H1 (cell line): ENCODE measurements around the gene TMEM255B. TPM values are rescaled to one million over a fixed set of nuclear protein-coding genes. Genes with fewer than 3 reads are reported as not detected.

Experiments
- CTCF ChIA-PET: fragments of 300-600 bp; sonication (Branson Sonifier 250); formaldehyde crosslinking; loops from one replicate; lab custom pipeline; 2021; ENCODE audit not compliant: partially characterized antibody; lab: Charles Lee
- POLR2A ChIA-PET: fragments of 300-600 bp; sonication (Branson Sonifier 250); formaldehyde crosslinking; loops from one replicate; lab custom pipeline; 2021; ENCODE audit warnings: inconsistent platforms; ENCODE audit not compliant: partially characterized antibody; lab: Charles Lee
- DNase-seq, 2 experiments: peaks; one replicate each; pipeline versions ENCODE4 v3.0.0 to v3.0.0-alpha.2; 2010 to 2022; ENCODE audit warnings: low spot score in 2 of 2, low read depth in 1 of 2, mixed read lengths in 1 of 2
- FAIRE-seq: peaks from 2 replicates; lab custom pipeline; 2011; peaks lifted over from hg19 to GRCh38; lab: Jason Lieb, UNC
- H2AFZ ChIP-seq: 2 replicates; pipeline ENCODE4 v1.8.1; 2012; ENCODE audit warnings: low read length, inconsistent platforms
- H2AK5ac ChIP-seq: 2 replicates; pipeline ENCODE4 v1.6.1; 2013; ENCODE audit warnings: low read depth, low read length
- H2BK120ac ChIP-seq: replicated peaks from 2 replicates; pipeline ENCODE3; 2013; ENCODE audit warnings: low read depth, low read length, inconsistent platforms
- H2BK12ac ChIP-seq: 2 replicates; pipeline ENCODE4 v1.6.1; 2013; ENCODE audit warnings: low read depth, low read length
- H2BK15ac ChIP-seq: 2 replicates; pipeline ENCODE4 v1.6.1; 2013; ENCODE audit warnings: low read length
- H2BK20ac ChIP-seq: 2 replicates; pipeline ENCODE4 v1.6.1; 2013; ENCODE audit warnings: low read length
- H2BK5ac ChIP-seq: 2 replicates; pipeline ENCODE4 v1.6.1; 2013; ENCODE audit warnings: low read depth, low read length
- H3K14ac ChIP-seq: 2 replicates; pipeline ENCODE4 v1.6.1; 2013; ENCODE audit warnings: inconsistent platforms; ENCODE audit not compliant: insufficient read length
- H3K18ac ChIP-seq: 2 replicates; pipeline ENCODE4 v1.6.1; 2013; ENCODE audit warnings: low read length; ENCODE audit errors: extremely low read depth
- H3K23ac ChIP-seq: 2 replicates; pipeline ENCODE4 v1.6.1; 2013; ENCODE audit warnings: inconsistent platforms; ENCODE audit not compliant: insufficient read length
- H3K23me2 ChIP-seq: 2 replicates; pipeline ENCODE4 v1.6.1; 2013; ENCODE audit warnings: low read depth, low read length
- H3K27ac ChIP-seq: 2 replicates; pipeline ENCODE4 v1.6.1; 2011; ENCODE audit warnings: low read depth, low read length, inconsistent platforms
- H3K27me3 ChIP-seq, 4 experiments: replicated peaks in 1 of 4; 1 replicate in 1 of 4; 2 replicates in 3 of 4; pipeline versions ENCODE4 v1.6.1 to v1.8.1; 2011 to 2013; ENCODE audit warnings: low read length in 3 of 4, mild to moderate bottlenecking in 3 of 4, inconsistent platforms in 2 of 4, mixed read lengths in 2 of 4, moderate library complexity in 1 of 4; ENCODE audit not compliant: control insufficient read depth in 3 of 4, insufficient read depth in 3 of 4; ENCODE audit errors: extremely low read depth in 1 of 4
- H3K36me3 ChIP-seq, 4 experiments: 2 replicates each; pipeline versions ENCODE4 v1.6.1 to v1.8.1; 2011 to 2013; ENCODE audit warnings: mild to moderate bottlenecking in 4 of 4, low read length in 3 of 4, moderate library complexity in 2 of 4, control low read depth in 1 of 4, inconsistent platforms in 1 of 4; ENCODE audit not compliant: insufficient read depth in 4 of 4, control insufficient read depth in 2 of 4
- H3K4ac ChIP-seq: replicated peaks from 2 replicates; pipeline ENCODE3; 2013; ENCODE audit warnings: low read length, low read depth, mixed read lengths, inconsistent platforms; ENCODE audit not compliant: insufficient read length
- H3K4me1 ChIP-seq, 4 experiments: replicated peaks in 1 of 4; 1 replicate in 1 of 4; 2 replicates in 3 of 4; pipeline versions ENCODE4 v1.6.1 to v1.8.1; 2011 to 2013; ENCODE audit warnings: low read length in 3 of 4, inconsistent platforms in 2 of 4, mixed read lengths in 1 of 4; ENCODE audit not compliant: insufficient read depth in 4 of 4, control insufficient read depth in 3 of 4
- H3K4me2 ChIP-seq, 2 experiments: 2 replicates each; pipeline versions ENCODE4 v1.6.1 to v1.8.1; 2011 to 2013; ENCODE audit warnings: low read depth in 2 of 2, low read length in 2 of 2, control low read depth in 1 of 2, inconsistent platforms in 1 of 2, mild to moderate bottlenecking in 1 of 2; ENCODE audit not compliant: insufficient read depth in 1 of 2
- H3K4me3 ChIP-seq, 4 experiments: fragments of 200-600, 300-600 bp in 1 of 4; sonication (generic), shearing (Covaris generic), sonication (Bioruptor Twin) in 1 of 4; 2 replicates each; pipeline versions ENCODE4 v1.5.1 to v1.8.1; 2011 to 2016; ENCODE audit warnings: low read length in 4 of 4, low read depth in 3 of 4, control low read depth in 2 of 4, inconsistent platforms in 2 of 4, mild to moderate bottlenecking in 2 of 4, mixed read lengths in 1 of 4, moderate library complexity in 1 of 4; ENCODE audit not compliant: insufficient read depth in 2 of 4; ENCODE audit errors: extremely low read depth in 1 of 4
- H3K56ac ChIP-seq: replicated peaks from 2 replicates; pipeline ENCODE3; 2013; ENCODE audit warnings: low read depth, mild to moderate bottlenecking, mixed read lengths, low read length, inconsistent platforms; ENCODE audit not compliant: insufficient read length
- H3K79me1 ChIP-seq: 2 replicates; pipeline ENCODE4 v1.6.1; 2013; ENCODE audit warnings: low read depth, low read length, control low read depth
- H3K79me2 ChIP-seq, 2 experiments: 2 replicates each; pipeline versions ENCODE4 v1.6.1 to v1.8.1; 2012 to 2013; ENCODE audit warnings: low read length in 2 of 2, mild to moderate bottlenecking in 2 of 2, inconsistent platforms in 1 of 2; ENCODE audit not compliant: insufficient read depth in 2 of 2, control insufficient read depth in 1 of 2
- H3K9ac ChIP-seq, 4 experiments: replicated peaks in 1 of 4; 1 replicate in 1 of 4; 2 replicates in 3 of 4; pipeline versions ENCODE4 v1.6.1 to v1.8.1; 2011 to 2013; ENCODE audit warnings: low read depth in 3 of 4, low read length in 3 of 4, control low read depth in 2 of 4, mild to moderate bottlenecking in 2 of 4, moderate library complexity in 2 of 4, inconsistent platforms in 1 of 4; ENCODE audit errors: extremely low read depth in 1 of 4
- H3K9me3 ChIP-seq, 2 experiments: 2 replicates each; pipeline versions ENCODE4 v1.6.1 to v1.8.1; 2012 to 2013; ENCODE audit warnings: mild to moderate bottlenecking in 2 of 2, moderate library complexity in 2 of 2, control low read depth in 1 of 2, inconsistent platforms in 1 of 2, low read depth in 1 of 2, low read length in 1 of 2, mixed read lengths in 1 of 2; ENCODE audit not compliant: insufficient read depth in 2 of 2
- H4K20me1 ChIP-seq, 2 experiments: replicated peaks in 1 of 2; 2 replicates each; pipeline versions ENCODE3 to v1.8.1; 2011 to 2013; ENCODE audit warnings: inconsistent platforms in 2 of 2, low read length in 2 of 2, mild to moderate bottlenecking in 1 of 2; ENCODE audit not compliant: insufficient read depth in 2 of 2, control insufficient read depth in 1 of 2
- H4K5ac ChIP-seq: 2 replicates; pipeline ENCODE4 v1.6.1; 2013; ENCODE audit warnings: low read length, low read depth, mixed read lengths, inconsistent platforms; ENCODE audit not compliant: insufficient read length
- H4K8ac ChIP-seq: 2 replicates; pipeline ENCODE4 v1.8.0; 2013; ENCODE audit warnings: mild to moderate bottlenecking, moderate library complexity, low read length, inconsistent platforms; ENCODE audit not compliant: insufficient read depth; ENCODE audit errors: extremely low read depth
- H4K91ac ChIP-seq: replicated peaks from 2 replicates; pipeline ENCODE3; 2013; ENCODE audit warnings: low read length, mixed read lengths, inconsistent platforms; ENCODE audit not compliant: insufficient read length
- CBX5 ChIP-seq: fragments of 300-800, 300-1000 bp; sonication (generic); IDR thresholded peaks from 2 replicates; pipeline ENCODE4 v1.7.1; 2016; ENCODE audit warnings: antibody characterized with exemption, low read length, low read depth
- CBX8 ChIP-seq: fragments of 300-800, 300-1000 bp; sonication (generic); IDR thresholded peaks from 2 replicates; pipeline ENCODE4 v1.7.1; 2016; ENCODE audit warnings: low read depth, low read length, borderline replicate concordance
- CHD2 ChIP-seq: IDR thresholded peaks from 2 replicates; pipeline ENCODE4 v1.6.1; 2012; ENCODE audit warnings: low read length, improper control_type of control experiment
- EGR1 ChIP-seq: IDR thresholded peaks from 2 replicates; pipeline ENCODE4 v1.6.1; 2011; ENCODE audit warnings: low read depth, low read length, borderline replicate concordance
- HDAC2 ChIP-seq, 2 experiments: fragments of 300-600 bp in 1 of 2; sonication (generic) in 1 of 2; IDR thresholded peaks; 2 replicates each; pipeline ENCODE4 v1.6.1; 2011 to 2012; ENCODE audit warnings: low read depth in 2 of 2, low read length in 2 of 2, mild to moderate bottlenecking in 2 of 2, moderate library complexity in 2 of 2, borderline replicate concordance in 1 of 2, inconsistent platforms in 1 of 2
- HDAC6 ChIP-seq: IDR thresholded peaks from one replicate; pipeline ENCODE4 v1.7.1; 2012; ENCODE audit warnings: low read depth, mild to moderate bottlenecking, inconsistent platforms, low read length, moderate library complexity
- POLR2A ChIP-seq, 2 experiments: IDR thresholded peaks; 1 replicate in 1 of 2; 2 replicates in 1 of 2; pipeline ENCODE4 v1.6.1; 2011; ENCODE audit warnings: low read depth in 2 of 2, low read length in 2 of 2, mild to moderate bottlenecking in 2 of 2; ENCODE audit errors: control extremely low read depth in 1 of 2
- RFX5 ChIP-seq: IDR thresholded peaks from 2 replicates; pipeline ENCODE4 v1.6.1; 2011; ENCODE audit warnings: low read depth, low read length, improper control_type of control experiment, borderline replicate concordance
- RXRA ChIP-seq: IDR thresholded peaks from 2 replicates; pipeline ENCODE4 v1.6.1; 2011; ENCODE audit warnings: low read depth, mild to moderate bottlenecking, low read length, moderate library complexity; ENCODE audit not compliant: insufficient read depth
- SIN3A ChIP-seq, 2 experiments: IDR thresholded peaks in 1 of 2; conservative IDR thresholded peaks in 1 of 2; 2 replicates each; pipeline ENCODE4 v1.6.1; 2011 to 2012; ENCODE audit warnings: low read length in 2 of 2, improper control_type of control experiment in 1 of 2, low read depth in 1 of 2, mild to moderate bottlenecking in 1 of 2
- SIX5 ChIP-seq: IDR thresholded peaks from 2 replicates; pipeline ENCODE4 v1.6.1; 2011; ENCODE audit warnings: mild to moderate bottlenecking, low read depth, low read length
- SUZ12 ChIP-seq: fragments of 200-600 bp; sonication (generic); IDR thresholded peaks from 2 replicates; pipeline ENCODE4 v1.6.1; 2012; ENCODE audit warnings: mild to moderate bottlenecking, inconsistent platforms, low read length, moderate library complexity, mixed read lengths
- TBP ChIP-seq: IDR thresholded peaks from 2 replicates; pipeline ENCODE4 v1.6.1; 2011; ENCODE audit warnings: low read depth, low read length, improper control_type of control experiment
- WGBS, 2 experiments: shearing (Covaris generic) in 1 of 2; methylation state at CpG; one replicate each; pipeline versions ENCODE4 v1.1.6 to v1.1.7; 2013 to 2015; ENCODE audit warnings: low lambda C conversion rate in 2 of 2, mixed read lengths in 2 of 2, inconsistent platforms in 1 of 2, low coverage in 1 of 2, missing lambda C conversion rate in 1 of 2; ENCODE audit not compliant: insufficient replicate concordance in 2 of 2, insufficient coverage in 1 of 2, insufficient read length in 1 of 2; ENCODE audit errors: extremely low coverage in 1 of 2, missing lambda C conversion rate in 1 of 2; 5-methylcytosine and 5-hydroxymethylcytosine counted together
- polyA plus RNA-seq, 7 experiments: library from polyadenylated mRNA; depleted of rRNA in 3 of 7; stranded (reverse) in 5 of 7; unstranded in 2 of 7; fragments of >200 nt in 5 of 7; fragments of 200-250 nt in 2 of 7; gene quantifications; 1 replicate in 5 of 7; 2 replicates in 1 of 7; 4 replicates in 1 of 7; pipeline versions ENCODE4 v1.2.1 to v1.2.3, GENCODE V29; 2011 to 2013; ENCODE audit warnings: missing spikeins in 2 of 7, mixed read lengths in 2 of 7
- total RNA-seq: library from RNA; stranded (reverse); fragmentation: NEBNext Ultra II Directional; extraction: Animal tissue kit (Norgen Biotek cat#: 25700); gene quantifications from 2 replicates; pipeline ENCODE4 v1.2.1, GENCODE V29; 2021
- TF ChIP-seq, protein P1 (sequence below): IDR thresholded peaks from 2 replicates; pipeline ENCODE4 v1.6.1; 2011; ENCODE audit warnings: low read length, improper control_type of control experiment

TMEM255B gene
- total and polyA plus RNA-seq, 2 of the 8 experiments (the other 6 are each of a cell fraction or from before 2014, with no cell fraction given): 3.4 to 4.4 TPM

DNA sequence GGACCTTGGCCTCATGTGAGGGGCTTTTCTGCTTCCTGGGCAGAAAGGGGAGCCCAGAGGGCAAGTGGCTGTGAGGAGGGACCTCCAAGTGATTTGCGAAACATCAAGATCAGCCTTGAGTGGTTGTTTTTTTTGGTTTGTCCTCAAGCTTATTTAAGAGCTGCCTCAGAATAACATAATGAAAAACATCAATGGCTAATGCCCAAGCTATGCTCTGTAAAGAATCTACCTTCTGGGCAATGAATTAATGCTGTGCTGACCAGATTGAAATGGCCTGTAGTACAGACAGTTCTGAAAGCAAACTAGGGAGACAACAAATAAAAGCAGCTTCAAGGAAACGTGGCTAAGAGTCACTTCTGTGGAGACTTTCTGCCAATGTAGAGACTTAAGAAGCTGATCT is 8.3 kb downstream of the TMEM255B start:
- Histone ChIP-seq H3K9ac (no peak overlapping the region), H2AFZ (no peak overlapping the region), H3K4ac (no peak overlapping the region), H3K4me3 (no peak overlapping the region), H3K79me1 (no peaks in the 10 kb centered on the region), H3K14ac (no peak overlapping the region), H3K79me2 (no peaks in the 10 kb centered on the region), H3K23ac (no peak overlapping the region), H3K4me1 (peaks cover 0 to 6% (median 3%) of the 10 kb centered on the region in 4 experiments; a peak in 2 of 7 replicates), H3K36me3 (no peaks in the 10 kb centered on the region), H2BK15ac (no peak overlapping the region), H4K20me1 (no peaks in the 10 kb centered on the region), H2AK5ac (no peak overlapping the region), H3K56ac (no peak overlapping the region), H2BK12ac (no peak overlapping the region), H3K23me2 (no peaks in the 10 kb centered on the region), H3K27ac (no peak overlapping the region), H3K27me3 (no peaks in the 10 kb centered on the region), H4K8ac (no peak overlapping the region), H2BK20ac (no peak overlapping the region), H4K91ac (no peak overlapping the region), H2BK120ac (no peak overlapping the region), H3K18ac (no peak overlapping the region), H3K9me3 (no peaks in the 10 kb centered on the region), H2BK5ac (no peak overlapping the region), H4K5ac (no peak overlapping the region), H3K4me2 (no peak overlapping the region)
- ChIA-PET POLR2A (no interaction called here), CTCF (interaction anchor here (1.6 to 3.0 kb wide), 2 partner anchors 11 to 26 kb away, joined by 6 to 7 read pairs; no protein-coding TSS in a partner anchor)
- 91% methylated on average over 2 of the region's 2 CpGs; no CpG with 5 or more reads in 1 of the 2 experiments for WGBS, 2 experiments
- FAIRE-seq: no peak
- no peak for DNase-seq
- no peak for TF ChIP-seq CBX5
- TF ChIP-seq RFX5: no peak
- no peak for TF ChIP-seq HDAC2 (IDR thresholded peaks at IDR 0.05; ENCODE audit: borderline replicate concordance in 1 of 2, low read depth in 2 of 2, low read length in 2 of 2)
- no peak for TF ChIP-seq HDAC6
- no peak for TF ChIP-seq CHD2
- no peak for TF ChIP-seq TBP
- no peak for TF ChIP-seq SIN3A (conservative IDR thresholded peaks at IDR 0.05 in 1 of 2, IDR thresholded peaks at IDR 0.05 in 1 of 2; ENCODE audit: low read depth in 1 of 2, low read length in 2 of 2)
- TF ChIP-seq, protein P1, sequence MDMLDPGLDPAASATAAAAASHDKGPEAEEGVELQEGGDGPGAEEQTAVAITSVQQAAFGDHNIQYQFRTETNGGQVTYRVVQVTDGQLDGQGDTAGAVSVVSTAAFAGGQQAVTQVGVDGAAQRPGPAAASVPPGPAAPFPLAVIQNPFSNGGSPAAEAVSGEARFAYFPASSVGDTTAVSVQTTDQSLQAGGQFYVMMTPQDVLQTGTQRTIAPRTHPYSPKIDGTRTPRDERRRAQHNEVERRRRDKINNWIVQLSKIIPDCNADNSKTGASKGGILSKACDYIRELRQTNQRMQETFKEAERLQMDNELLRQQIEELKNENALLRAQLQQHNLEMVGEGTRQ: no peak
- TF ChIP-seq EGR1: no peak
- TF ChIP-seq SUZ12: no peak
- TF ChIP-seq POLR2A (IDR thresholded peaks at IDR 0.05; ENCODE audit: control extremely low read depth in 1 of 2, low read depth in 2 of 2, low read length in 2 of 2): no peak
- no peak for TF ChIP-seq RXRA
- TF ChIP-seq CBX8: no peak
- no peak for TF ChIP-seq SIX5
